ENCODE results near the gene CYBB.

Gene CYBB

DNA sequence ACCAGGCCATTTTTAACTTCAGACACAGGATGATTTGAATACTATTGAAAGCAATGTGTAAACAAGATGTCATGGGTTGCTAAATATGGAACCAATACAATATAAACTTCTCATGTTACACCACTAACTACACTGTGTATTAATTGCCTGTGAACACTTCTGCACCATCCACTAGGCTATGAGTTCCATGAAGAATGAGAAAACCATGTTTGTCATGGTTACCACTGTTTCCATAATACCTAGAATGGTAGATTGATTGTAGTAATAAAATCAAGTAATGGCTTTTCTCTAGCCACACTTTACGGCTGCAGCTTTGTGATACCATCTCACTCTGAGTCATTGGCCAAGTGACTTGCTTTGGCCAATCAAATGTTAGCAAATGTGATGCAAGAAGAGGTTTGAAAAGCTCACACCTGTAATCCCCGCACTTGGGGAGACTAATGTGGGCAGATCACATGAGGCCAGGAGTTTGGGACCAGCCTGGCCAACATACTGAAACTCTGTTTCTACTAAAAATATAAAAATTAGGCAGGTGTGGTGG lies 19.9 kb upstream of the CYBB start:
- Histone ChIP-seq H3K79me1 (ENCODE audit: low read depth, low read length) (no peaks in the 10 kb centered on the region), H2BK12ac (ENCODE audit: low read length) (no peak overlapping the region), H3K4ac (ENCODE audit: low read length) (no peak overlapping the region), H3K4me3 (ENCODE audit: low read length in 2 of 2) (no peak overlapping the region), H2BK120ac (ENCODE audit: low read depth, low read length) (no peak overlapping the region), H3K23ac (ENCODE audit: low read depth, low read length, poor library complexity) (no peak overlapping the region), H2BK5ac (ENCODE audit: low read length) (no peak overlapping the region), H3K27me3 (ENCODE audit: control insufficient read depth in 3 of 3, insufficient read depth in 3 of 3, low read depth in 1 of 3, low read length in 3 of 3) (no peaks in the 10 kb centered on the region), H3K14ac (ENCODE audit: low read length) (no peak overlapping the region), H2BK15ac (ENCODE audit: low read length) (no peak overlapping the region), H2AFZ (ENCODE audit: low read length) (no peak overlapping the region), H4K91ac (ENCODE audit: low read depth, low read length, poor library complexity) (no peak overlapping the region), H4K8ac (ENCODE audit: low read depth, low read length) (no peak overlapping the region), H3K27ac (replicated peaks; ENCODE audit: low read length) (no peak overlapping the region), H3K9me3 (replicated peaks in 1 of 2; ENCODE audit: control insufficient read depth in 2 of 2, insufficient read depth in 1 of 2, low read depth in 1 of 2, low read length in 2 of 2) (no peaks in the 10 kb centered on the region), H3K9ac (ENCODE audit: low read depth, low read length, poor library complexity) (no peak overlapping the region), H3K36me3 (replicated peaks in 1 of 2; ENCODE audit: control insufficient read depth in 2 of 2, insufficient read depth in 2 of 2, low read length in 2 of 2) (no peaks in the 10 kb centered on the region), H2AK5ac (ENCODE audit: low read depth, low read length) (no peak overlapping the region), H3K18ac (ENCODE audit: low read length) (no peak overlapping the region), H3K4me1 (ENCODE audit: control insufficient read depth in 2 of 2, insufficient read depth in 1 of 2, low read depth in 1 of 2, low read length in 2 of 2) (peaks cover 0 to 2% of the 10 kb centered on the region in 2 donors), H3K4me2 (ENCODE audit: insufficient read depth, low read length, poor library complexity, severe bottlenecking) (no peak overlapping the region)
- no peak for DNase-seq (ENCODE audit: low spot score)
- WGBS, 2 donors (ENCODE audit: extremely low coverage in 2 of 2, insufficient read length in 2 of 2, insufficient replicate concordance in 1 of 2), result no CpG with 5 or more reads among the region's 2 CpGs

DNA sequence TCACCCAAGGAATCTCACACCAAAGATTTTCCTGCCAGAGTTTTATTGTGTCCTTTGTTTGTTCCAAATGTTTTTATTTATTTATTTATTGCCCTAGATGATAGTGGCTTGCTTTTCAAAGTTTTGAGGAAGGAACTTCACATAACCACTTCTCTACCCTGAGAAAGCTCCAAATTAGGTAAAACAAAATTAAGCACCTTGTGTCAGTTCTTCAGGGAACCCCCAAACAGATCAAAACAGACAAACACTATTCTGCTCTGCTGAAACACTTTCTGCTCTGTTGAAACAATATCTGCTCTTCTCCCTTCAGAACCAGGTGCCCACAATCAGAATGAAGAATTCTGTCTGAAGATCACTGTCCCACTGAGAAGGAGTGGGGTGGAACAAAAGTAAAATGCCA lies 16.5 kb upstream of the CYBB start:
- Histone ChIP-seq H3K4me2 (ENCODE audit: insufficient read depth, low read length, poor library complexity, severe bottlenecking) (no peak overlapping the region), H3K27ac (replicated peaks; ENCODE audit: low read length) (no peak overlapping the region), H4K91ac (ENCODE audit: low read depth, low read length, poor library complexity) (no peak overlapping the region), H3K36me3 (replicated peaks in 1 of 2; ENCODE audit: control insufficient read depth in 2 of 2, insufficient read depth in 2 of 2, low read length in 2 of 2) (no peaks in the 10 kb centered on the region), H4K8ac (ENCODE audit: low read depth, low read length) (no peak overlapping the region), H3K18ac (ENCODE audit: low read length) (no peak overlapping the region), H2BK15ac (ENCODE audit: low read length) (no peak overlapping the region), H3K27me3 (ENCODE audit: control insufficient read depth in 3 of 3, insufficient read depth in 3 of 3, low read depth in 1 of 3, low read length in 3 of 3) (no peaks in the 10 kb centered on the region), H3K79me1 (ENCODE audit: low read depth, low read length) (no peaks in the 10 kb centered on the region), H2BK120ac (ENCODE audit: low read depth, low read length) (no peak overlapping the region), H3K23ac (ENCODE audit: low read depth, low read length, poor library complexity) (no peak overlapping the region), H2AK5ac (ENCODE audit: low read depth, low read length) (no peak overlapping the region), H2AFZ (ENCODE audit: low read length) (no peak overlapping the region), H3K14ac (ENCODE audit: low read length) (no peak overlapping the region), H3K9ac (ENCODE audit: low read depth, low read length, poor library complexity) (no peak overlapping the region), H2BK12ac (ENCODE audit: low read length) (no peak overlapping the region), H2BK5ac (ENCODE audit: low read length) (no peak overlapping the region), H3K4me3 (ENCODE audit: low read length in 2 of 2) (no peak overlapping the region), H3K9me3 (replicated peaks in 1 of 2; ENCODE audit: control insufficient read depth in 2 of 2, insufficient read depth in 1 of 2, low read depth in 1 of 2, low read length in 2 of 2) (no peaks in the 10 kb centered on the region), H3K4me1 (ENCODE audit: control insufficient read depth in 2 of 2, insufficient read depth in 1 of 2, low read depth in 1 of 2, low read length in 2 of 2) (peaks cover 0 to 2% of the 10 kb centered on the region in 2 donors), H3K4ac (ENCODE audit: low read length) (no peak overlapping the region)
- DNase-seq (ENCODE audit: low spot score), result no peak

DNA sequence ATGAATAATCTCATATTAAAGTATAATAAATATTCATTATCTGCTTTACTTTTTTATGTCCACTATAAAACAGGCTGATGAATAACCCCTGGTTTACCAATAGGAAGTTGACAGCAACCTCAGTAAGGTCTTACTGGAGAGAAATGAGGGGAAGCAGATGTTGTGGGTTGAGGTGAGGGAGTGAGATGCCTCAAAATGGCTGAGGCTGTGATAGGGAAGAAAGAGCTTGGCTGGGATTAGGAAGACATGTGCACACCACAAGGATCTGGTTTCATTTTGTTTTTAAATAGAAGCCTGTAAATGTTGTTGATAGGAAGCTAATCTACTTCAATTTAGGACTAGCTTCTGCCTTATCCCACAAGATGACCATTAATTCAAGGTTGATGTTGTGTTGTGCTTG lies 14.4 kb upstream of the CYBB start:
- Histone ChIP-seq H3K14ac (ENCODE audit: low read length) (no peak overlapping the region), H3K9me3 (replicated peaks in 1 of 2; ENCODE audit: control insufficient read depth in 2 of 2, insufficient read depth in 1 of 2, low read depth in 1 of 2, low read length in 2 of 2) (no peaks in the 10 kb centered on the region), H3K36me3 (replicated peaks in 1 of 2; ENCODE audit: control insufficient read depth in 2 of 2, insufficient read depth in 2 of 2, low read length in 2 of 2) (no peaks in the 10 kb centered on the region), H2BK120ac (ENCODE audit: low read depth, low read length) (no peak overlapping the region), H3K79me1 (ENCODE audit: low read depth, low read length) (no peaks in the 10 kb centered on the region), H2BK12ac (ENCODE audit: low read length) (no peak overlapping the region), H3K18ac (ENCODE audit: low read length) (no peak overlapping the region), H3K9ac (ENCODE audit: low read depth, low read length, poor library complexity) (no peak overlapping the region), H2AK5ac (ENCODE audit: low read depth, low read length) (no peak overlapping the region), H2BK5ac (ENCODE audit: low read length) (no peak overlapping the region), H3K4me1 (ENCODE audit: control insufficient read depth in 2 of 2, insufficient read depth in 1 of 2, low read depth in 1 of 2, low read length in 2 of 2) (peaks cover 0 to 2% of the 10 kb centered on the region in 2 donors), H3K23ac (ENCODE audit: low read depth, low read length, poor library complexity) (no peak overlapping the region), H3K27ac (replicated peaks; ENCODE audit: low read length) (no peak overlapping the region), H4K8ac (ENCODE audit: low read depth, low read length) (no peak overlapping the region), H2AFZ (ENCODE audit: low read length) (no peak overlapping the region), H3K4me2 (ENCODE audit: insufficient read depth, low read length, poor library complexity, severe bottlenecking) (no peak overlapping the region), H4K91ac (ENCODE audit: low read depth, low read length, poor library complexity) (no peak overlapping the region), H3K27me3 (ENCODE audit: control insufficient read depth in 3 of 3, insufficient read depth in 3 of 3, low read depth in 1 of 3, low read length in 3 of 3) (no peaks in the 10 kb centered on the region), H3K4me3 (ENCODE audit: low read length in 2 of 2) (no peak overlapping the region), H3K4ac (ENCODE audit: low read length) (no peak overlapping the region), H2BK15ac (ENCODE audit: low read length) (no peak overlapping the region)
- DNase-seq (ENCODE audit: low spot score), result no peak

- WGBS, 2 donors (ENCODE audit: extremely low coverage in 2 of 2, insufficient read length in 2 of 2, insufficient replicate concordance in 1 of 2), result no CpG with 5 or more reads among the region's 1 CpG
- no peak overlapping the region for H4K91ac ChIP-seq (ENCODE audit: low read depth, low read length, poor library complexity)
- H2BK12ac ChIP-seq (ENCODE audit: low read length), result no peak overlapping the region
- H3K14ac ChIP-seq (ENCODE audit: low read length), result no peak overlapping the region
- DNase-seq (ENCODE audit: low spot score), result no peak
- no peak overlapping the region for H3K27ac ChIP-seq (replicated peaks; ENCODE audit: low read length)
- H3K27me3 ChIP-seq (ENCODE audit: control insufficient read depth in 3 of 3, insufficient read depth in 3 of 3, low read depth in 1 of 3, low read length in 3 of 3), result no peaks in the 10 kb centered on the region
- no peak overlapping the region for H3K9ac ChIP-seq (ENCODE audit: low read depth, low read length, poor library complexity)
- H2BK15ac ChIP-seq (ENCODE audit: low read length), result no peak overlapping the region
- H3K18ac ChIP-seq (ENCODE audit: low read length), result no peak overlapping the region
- H3K36me3 ChIP-seq (replicated peaks in 1 of 2; ENCODE audit: control insufficient read depth in 2 of 2, insufficient read depth in 2 of 2, low read length in 2 of 2), result no peaks in the 10 kb centered on the region
- H2BK5ac ChIP-seq (ENCODE audit: low read length), result no peak overlapping the region
- no peak overlapping the region for H2AFZ ChIP-seq (ENCODE audit: low read length)
- no peak overlapping the region for H3K23ac ChIP-seq (ENCODE audit: low read depth, low read length, poor library complexity)
- no peak overlapping the region for H3K4me3 ChIP-seq (ENCODE audit: low read length in 2 of 2)
- H3K4me1 ChIP-seq (ENCODE audit: control insufficient read depth in 2 of 2, insufficient read depth in 1 of 2, low read depth in 1 of 2, low read length in 2 of 2), result peaks cover 0 to 2% of the 10 kb centered on the region in 2 donors
- no peak overlapping the region for H3K4ac ChIP-seq (ENCODE audit: low read length)
- no peak overlapping the region for H4K8ac ChIP-seq (ENCODE audit: low read depth, low read length)
- no peak overlapping the region for H2AK5ac ChIP-seq (ENCODE audit: low read depth, low read length)
- no peak overlapping the region for H2BK120ac ChIP-seq (ENCODE audit: low read depth, low read length)
- H3K79me1 ChIP-seq (ENCODE audit: low read depth, low read length), result no peaks in the 10 kb centered on the region
- H3K4me2 ChIP-seq (ENCODE audit: insufficient read depth, low read length, poor library complexity, severe bottlenecking), result no peak overlapping the region
- no peaks in the 10 kb centered on the region for H3K9me3 ChIP-seq (replicated peaks in 1 of 2; ENCODE audit: control insufficient read depth in 2 of 2, insufficient read depth in 1 of 2, low read depth in 1 of 2, low read length in 2 of 2)
These were observed 12.4 kb upstream of the CYBB start for GRCh38 chrX:37767430-37767829.

All from neuronal stem cell (in vitro differentiated cells).